GM21737 (cell line): Measurements from ENCODE around the gene CSTPP1.
"Not testable (repeated sequence)": the region's sequence is repeated elsewhere in the genome, so short reads cannot be mapped to it uniquely, and the experiment has no call there.

Source experiments
- ATAC-seq: cut with Tn5 transposase; IDR thresholded peaks from one replicate; pipeline ENCODE4 v1.9.1; 2021; ENCODE audit warnings: mild to moderate bottlenecking, moderate library complexity; ENCODE audit not compliant: unreplicated experiment

Gene CSTPP1

DNA sequence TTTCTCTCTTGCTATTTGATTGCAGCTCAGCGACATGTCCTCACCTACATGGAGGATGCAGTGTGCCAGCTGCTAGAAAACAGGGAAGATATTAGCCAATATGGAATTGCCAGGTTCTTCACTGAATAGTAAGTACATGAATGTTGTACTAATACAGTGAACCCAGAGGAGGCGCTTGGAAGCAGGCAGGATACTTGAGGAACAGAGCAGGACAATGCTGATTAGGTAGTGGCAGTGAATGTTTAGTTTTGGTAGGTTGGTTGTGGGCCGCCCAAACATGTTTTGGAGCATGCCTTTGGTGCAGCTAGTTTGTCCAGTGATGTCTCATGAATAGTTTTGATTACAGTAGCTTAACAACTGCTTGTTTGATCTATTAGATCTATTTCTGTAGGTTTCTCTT lies 50.6 kb downstream of the CSTPP1 start:
- no peak for ATAC-seq

DNA sequence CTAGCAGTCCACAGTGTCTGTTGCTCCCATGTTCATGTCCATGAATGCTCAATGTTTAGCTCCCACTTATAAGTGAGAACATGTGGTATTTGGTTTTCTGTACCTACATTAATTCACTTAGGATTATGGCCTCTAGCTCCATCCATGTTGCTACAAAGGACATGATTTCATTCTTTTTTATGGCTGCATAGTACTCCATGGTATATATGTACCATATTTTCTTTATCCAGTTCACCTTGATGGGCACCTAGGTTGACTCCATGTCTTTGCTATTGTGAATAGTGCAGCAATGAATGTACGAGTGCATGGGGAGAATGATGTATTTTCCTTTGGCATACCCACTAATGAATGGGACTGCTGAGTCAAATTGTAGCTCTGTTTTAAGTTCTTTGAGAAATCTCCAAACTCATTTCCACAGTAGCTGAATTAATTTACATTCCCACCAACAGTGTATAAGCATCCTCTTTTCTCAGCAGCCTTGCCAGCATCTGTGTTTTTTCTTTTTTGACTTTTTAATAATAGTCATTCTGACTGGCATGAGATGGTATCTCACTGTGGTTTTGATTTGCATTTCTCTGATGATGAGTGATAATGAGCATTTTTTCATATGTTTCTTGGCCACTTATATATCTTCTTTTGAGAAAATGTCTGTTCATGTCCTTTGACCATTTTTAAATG lies 53.4 kb downstream of the CSTPP1 start:
- not testable (repeated sequence) for ATAC-seq

DNA sequence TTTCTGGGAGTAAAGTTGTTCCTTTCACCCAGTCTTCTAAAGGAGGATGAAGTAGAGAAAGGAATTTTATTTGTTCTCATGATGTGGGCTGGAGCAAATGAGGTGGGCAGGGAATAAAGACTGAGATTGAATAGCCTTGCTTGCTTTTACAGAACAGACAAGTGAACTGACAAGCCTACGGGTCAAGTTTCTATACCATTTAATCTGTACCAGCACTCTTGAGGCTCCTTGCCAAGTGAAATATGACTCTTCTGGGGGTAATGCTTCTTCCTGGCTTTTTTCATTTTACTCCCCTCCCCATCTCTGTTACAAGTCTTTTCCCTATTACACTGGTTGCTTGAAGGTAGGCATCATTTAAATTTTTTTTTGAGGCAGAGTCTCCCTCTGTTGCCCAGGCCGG lies 54.8 kb downstream of the CSTPP1 start:
- ATAC-seq: no peak

DNA sequence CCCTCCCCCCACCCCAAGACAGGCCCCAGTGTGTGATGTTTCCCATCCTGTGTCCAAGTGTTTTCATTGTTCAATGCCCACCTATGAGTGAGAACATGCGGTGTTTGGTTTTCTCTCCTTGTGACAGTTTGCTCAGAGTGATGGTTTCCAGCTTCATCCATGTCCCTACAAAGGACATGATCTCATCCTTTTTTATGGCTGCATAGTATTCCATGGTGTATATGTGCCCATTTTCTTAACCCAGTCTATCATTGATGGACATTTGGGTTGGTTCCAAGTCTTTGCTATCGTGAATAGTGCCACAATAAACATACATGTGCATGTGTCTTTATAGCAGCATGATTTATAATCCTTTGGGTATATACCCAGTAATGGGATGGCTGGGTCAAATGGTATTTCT lies 55.8 kb downstream of the CSTPP1 start:
- ATAC-seq: not testable (repeated sequence)

DNA sequence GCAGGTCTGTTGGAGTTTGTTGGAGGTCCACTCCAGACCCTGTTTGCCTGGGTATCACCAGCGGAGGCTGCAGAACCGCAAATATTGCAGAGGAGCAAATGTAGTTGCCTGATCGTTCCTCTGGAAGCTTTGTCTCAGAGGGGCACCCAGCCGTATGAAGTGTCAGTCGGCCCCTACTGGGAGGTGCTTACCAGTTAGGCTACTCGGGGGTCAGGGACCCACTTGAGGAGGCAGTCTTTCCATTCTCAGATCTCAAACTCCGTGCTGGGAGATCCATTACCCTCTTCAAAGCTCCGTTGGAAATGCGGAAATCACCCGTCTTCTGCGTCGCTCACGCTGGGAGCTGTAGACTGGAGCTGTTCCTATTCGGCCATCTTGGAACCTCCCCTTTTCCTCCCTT lies 61.2 kb downstream of the CSTPP1 start:
- ATAC-seq: not testable (repeated sequence)

DNA sequence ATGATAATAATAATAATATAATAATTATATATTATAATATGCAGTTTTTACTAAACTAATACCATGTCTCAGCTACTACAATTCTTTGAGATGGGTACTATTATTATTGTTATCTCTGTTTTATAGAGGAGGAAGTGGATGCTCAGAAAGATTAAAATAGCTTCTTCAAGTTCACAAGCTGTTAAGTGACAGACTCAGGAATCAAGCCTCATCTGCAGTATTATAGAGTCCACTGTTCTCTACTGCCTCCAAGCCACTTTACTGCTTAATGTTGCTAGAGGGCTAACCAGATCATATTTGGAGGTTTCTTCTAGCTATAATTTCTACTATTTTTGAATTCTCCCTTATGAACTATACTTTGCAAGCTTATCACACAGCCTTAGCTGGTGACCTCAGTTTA lies 62.7 kb downstream of the CSTPP1 start:
- no peak for ATAC-seq

DNA sequence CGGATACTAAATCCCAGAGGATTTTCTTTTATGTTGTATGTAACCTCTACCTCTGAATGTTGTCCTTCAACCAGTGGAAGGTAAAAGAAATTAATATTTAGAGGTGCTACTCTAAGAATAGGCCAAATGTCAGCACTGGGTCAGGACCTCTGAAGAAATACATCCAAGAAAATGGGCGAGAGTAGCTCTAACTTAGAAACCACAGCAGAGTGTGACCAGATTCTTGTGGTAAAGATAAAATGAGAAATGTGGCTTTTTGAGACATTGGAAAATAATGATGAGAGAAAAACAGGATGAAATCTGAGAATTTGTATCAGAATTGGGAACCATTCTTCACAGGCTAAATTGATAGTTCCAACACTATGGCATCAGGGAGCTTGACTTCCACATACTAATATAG lies 63.5 kb downstream of the CSTPP1 start:
- ATAC-seq: no peak

DNA sequence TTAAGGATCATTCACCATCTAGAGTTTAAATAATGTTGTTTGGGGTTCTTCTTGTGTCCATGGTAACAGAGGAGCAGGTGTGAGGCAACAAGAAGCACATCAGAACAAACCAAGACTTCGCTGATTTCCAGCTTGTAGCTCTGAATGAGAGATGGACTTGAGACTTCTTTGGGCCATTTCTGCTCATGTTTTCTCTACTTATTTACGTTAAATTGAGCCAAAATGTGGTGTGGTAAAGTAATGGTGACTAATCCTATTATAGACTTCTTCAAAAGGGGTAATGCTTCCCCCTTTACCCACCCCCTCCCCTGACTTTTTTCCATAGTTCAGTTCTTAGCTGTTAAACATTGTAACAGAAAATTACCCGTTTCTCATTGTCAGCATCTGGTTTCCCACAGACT lies 65.2 kb downstream of the CSTPP1 start:
- no peak for ATAC-seq

DNA sequence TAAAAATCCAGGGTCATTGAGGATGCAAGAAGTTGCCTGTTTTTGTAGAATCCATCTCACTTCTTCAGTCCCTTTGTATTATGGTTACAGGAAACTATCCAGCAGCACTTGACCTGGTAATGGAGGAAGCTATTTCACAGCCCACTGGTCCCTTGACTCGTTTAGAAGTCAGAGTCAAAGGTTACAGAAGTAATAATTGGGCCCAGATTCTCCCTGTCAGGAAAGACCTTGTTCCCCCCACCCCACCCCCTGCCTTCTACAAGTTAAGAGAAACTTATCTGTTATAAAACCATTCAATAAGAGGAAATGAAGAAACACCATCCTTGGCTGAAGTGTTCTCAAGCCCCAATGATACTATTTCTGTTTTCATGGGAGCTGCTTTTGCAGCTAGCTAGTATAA lies 65.8 kb downstream of the CSTPP1 start:
- ATAC-seq: no peak

DNA sequence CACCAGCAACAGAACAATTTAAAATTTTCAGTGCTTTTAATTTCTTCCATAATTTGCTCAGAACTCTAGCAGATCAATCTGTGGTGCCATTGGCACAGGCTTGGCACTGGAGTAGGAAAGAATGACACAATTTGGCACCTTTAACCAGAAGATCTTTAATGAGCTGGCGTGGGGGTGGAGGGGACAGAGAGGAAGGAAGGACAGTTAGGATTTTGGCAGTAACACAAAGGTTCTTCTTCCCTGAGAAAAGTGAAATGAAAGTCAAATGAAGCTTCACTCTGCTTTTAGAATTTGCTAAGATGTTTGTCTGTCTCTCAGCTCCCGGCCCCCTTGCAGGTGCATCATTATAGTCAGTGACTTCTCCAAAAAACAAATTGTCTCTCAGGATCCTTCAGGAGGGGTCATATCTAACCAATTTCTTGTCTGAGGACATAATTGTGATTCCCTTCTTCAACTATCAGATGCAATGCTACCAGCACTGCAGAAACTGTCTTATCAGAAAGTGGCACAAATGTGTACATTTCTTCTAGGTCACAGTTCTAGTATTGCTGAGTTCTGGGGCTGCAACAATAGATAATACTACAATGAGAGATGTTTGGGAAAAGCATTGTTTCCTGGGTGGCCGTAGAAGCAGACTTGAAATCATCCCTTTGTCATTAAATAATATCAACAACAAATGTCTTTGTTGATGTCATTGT lies 66.8 kb downstream of the CSTPP1 start:
- no peak for ATAC-seq

DNA sequence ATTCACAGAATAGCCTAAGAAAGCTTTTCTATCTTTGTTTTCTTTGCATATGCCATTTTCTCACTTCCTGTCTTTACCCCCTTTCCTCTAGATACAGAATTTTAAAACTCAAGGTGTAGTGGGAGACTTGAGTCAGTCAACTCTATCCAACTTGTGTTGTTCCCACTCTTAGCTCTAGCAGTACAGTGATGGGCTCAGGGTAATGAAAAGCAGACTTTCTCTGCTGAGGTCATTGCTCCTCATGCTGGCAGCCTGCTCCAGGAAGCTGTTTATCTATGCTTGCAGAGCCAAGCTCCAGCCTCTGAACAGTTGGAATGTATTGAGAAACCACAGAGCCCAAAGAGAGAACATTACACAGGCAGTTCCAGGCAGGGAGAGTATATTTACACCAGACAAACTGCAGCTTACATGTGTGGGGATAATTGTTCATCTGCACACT lies 68.1 kb downstream of the CSTPP1 start:
- no peak for ATAC-seq

DNA sequence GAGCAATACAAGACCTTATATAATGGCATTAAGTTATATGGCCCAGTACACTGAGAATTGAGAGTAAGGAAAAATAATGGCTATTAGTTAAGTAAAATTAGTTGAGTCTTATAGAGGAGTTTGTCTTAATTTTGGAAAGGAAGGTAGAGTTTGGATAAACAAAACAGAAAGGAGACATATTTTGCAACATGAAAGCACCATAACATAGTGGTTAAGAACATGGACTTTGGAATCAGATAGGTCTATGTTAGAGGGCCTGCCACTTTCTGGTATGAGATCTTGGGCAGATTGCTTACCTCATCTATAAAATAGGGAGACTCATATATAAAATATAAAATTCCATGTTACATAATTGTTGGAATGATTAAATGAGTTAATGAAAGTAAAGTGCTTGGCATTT lies 68.9 kb downstream of the CSTPP1 start:
- ATAC-seq: no peak

DNA sequence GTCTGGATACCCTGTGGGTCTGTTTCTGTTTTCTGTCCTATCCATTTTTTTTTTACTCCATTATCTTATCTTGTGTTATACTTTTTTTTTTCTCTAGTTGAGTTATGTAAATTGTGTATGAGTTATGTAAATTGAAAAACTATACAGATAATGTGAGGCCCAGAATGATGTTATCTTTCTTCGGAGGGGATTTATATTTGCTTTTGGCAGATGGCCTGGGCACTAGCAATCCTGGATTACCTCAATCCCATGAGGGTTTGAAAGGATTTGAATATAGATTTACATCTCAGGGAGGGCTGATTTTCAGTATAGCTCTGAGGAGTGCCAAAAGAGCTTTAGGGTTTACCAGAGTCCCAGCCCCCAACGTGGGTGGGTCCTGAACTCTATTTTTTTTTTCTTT lies 71.0 kb downstream of the CSTPP1 start:
- no peak for ATAC-seq

DNA sequence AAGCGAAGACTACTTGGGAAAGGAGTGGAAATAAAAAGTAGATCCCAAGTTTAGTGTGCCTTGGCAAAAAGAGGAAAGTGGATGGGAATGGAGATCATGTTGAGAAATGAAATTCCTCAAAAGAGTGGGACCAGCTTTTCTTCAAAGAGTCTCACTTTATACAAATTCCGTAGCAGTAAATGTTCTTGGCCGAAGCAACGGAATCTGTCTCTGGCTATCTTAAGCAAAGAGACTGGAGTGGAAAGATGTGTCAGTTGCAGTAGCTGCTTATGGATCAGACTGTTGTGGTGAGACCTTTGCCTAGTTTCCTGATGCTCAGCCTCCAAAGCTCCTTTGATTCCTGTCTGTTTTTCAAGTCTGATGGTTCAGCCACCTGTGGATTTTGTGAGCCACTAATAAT lies 73.6 kb downstream of the CSTPP1 start:
- no peak for ATAC-seq

DNA sequence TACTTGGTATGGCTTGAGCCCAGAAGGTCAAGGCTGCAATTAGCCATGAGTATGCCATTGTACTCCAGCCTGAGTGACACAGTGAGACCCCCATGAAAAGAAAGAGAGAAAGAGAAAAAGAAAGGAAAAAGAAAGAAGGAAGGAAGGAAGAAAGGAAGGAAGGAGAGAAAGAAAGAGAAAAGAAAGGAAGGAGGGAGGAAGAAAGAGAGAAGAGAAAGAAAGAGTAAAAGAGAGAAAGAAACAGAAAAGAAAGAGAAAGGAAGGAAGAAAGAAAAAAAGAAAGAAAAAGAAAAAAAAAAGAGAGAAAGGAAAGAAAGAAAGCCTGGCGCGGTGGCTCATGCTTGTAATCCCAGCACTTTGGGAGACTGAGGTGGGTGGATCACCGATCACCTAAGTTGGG lies 77.5 kb downstream of the CSTPP1 start:
- ATAC-seq: no peak

DNA sequence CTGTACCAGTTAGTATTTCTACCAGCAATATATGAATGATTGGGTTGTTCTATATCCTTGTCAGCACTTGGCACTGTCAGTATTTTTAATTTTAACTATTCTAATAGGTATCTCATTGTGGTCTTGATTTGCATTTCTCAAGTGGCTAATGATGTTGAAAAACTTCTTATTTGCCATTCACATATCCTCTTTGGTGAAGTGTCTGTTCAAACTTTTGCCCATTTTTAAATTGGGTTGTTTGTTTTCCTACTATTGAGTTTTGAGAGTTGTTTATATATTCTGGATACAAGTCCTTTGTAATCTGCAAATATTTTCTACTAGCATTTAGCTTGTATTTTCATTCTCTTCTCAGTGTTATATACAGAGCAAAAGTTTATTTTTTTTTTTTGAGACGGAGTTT lies 82.1 kb downstream of the CSTPP1 start:
- ATAC-seq: no peak

DNA sequence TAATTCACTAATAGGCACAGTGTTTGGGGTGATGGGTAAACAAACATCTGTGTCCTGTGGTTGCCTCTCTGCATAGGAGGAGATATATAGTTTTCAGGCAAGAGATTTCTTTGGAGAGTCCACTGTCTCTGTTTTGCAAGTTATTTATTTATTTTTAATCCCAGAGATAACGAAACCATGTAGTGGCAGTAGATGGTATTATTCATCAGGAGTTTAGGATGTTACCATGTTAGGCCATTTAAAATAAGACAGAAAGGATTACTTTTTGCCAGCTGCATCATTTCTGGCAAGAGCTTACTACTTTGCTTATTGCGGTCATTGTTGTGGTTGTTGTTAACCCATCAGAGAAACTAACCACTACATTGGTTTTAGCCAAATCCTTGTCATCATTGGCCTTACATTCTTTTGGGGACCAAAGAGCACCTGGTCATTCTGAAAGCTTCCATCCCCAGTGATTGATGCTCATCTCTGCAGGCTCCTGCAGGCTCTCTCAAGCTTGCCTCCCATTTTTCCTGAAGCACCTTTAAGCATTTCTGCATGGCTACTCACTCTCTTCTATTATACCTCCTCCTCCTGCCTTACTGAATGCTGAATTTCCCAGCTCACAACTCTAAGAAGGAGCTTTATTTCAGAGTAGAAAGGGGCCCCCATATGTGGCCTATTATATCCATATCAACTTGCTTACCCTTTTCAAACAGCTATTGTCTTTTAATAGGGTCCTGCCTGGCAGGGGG lies 84.4 kb downstream of the CSTPP1 start:
- ATAC-seq: no peak

DNA sequence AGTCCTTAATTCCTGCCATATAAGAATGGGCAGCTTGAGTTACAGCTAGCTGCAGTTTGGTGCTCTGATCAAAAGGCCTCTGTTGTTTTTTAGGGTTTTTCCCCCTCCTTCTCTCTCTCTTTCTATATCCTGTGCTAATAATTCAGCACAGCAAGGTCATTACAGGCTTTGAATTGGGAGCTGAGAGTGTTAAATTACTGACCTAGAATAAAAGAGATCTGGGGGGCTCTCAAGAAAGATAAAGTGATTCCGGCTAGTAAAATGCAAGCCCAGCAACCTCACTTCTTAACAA lies 84.9 kb downstream of the CSTPP1 start:
- ATAC-seq: no peak

DNA sequence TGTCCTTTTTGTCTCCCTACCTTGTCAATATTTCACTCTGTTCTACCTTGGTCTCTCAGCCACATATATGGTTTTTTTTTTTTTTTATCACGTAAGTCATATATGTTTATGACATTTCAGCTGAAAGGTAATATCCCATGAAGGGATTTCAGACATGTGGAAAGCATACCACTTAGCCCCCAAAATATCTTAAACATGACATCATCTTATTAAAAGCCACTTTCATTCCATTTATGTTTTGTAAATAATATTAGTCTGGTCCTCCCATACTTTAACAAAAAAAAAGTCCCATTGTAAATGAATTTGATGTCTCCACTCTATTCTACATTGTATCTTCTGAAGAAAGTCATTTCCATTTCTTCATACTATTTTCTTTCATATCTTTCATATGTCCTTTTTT lies 85.4 kb downstream of the CSTPP1 start:
- no peak for ATAC-seq

DNA sequence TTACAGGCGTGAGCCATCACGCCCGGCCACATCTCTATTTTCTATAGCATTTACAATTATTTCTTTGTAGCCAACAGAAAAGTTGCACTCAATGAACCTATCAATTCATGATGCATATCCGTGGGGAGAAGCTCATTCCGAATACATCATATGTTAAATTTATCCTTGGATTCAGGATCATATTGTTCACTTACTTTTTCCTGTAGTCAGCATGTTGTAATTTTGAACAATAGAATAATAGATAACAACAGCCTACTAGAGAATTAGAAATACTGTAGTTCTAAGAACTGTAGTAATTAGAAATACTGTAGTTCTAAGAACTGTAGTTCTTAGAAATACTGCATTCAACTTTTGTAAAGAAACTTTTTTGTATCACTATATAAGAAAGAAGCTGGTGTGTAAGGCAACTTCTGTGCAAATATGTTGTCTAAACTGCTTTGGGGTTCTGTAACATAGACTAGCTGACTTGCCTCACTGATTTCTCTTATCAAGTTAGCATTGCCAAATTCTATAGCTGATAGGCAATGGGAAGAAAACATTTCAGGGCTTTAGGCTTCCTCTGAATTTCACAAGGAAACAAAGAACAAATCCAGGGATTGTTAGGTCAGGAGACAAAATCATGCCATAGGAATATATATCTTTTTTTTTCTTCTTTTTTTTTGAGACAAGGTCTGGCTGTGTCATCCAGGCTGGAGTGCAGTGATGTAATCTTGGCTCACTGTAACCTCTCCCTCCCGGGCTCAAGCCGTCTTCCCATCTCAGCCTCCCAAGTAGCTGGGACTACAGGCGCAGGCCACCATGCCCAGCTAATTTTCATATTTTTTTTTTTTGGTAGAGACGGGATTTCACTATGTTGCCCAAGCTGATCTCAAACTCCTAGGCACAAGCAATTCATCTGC lies 91.9 kb downstream of the CSTPP1 start:
- ATAC-seq: no peak

DNA sequence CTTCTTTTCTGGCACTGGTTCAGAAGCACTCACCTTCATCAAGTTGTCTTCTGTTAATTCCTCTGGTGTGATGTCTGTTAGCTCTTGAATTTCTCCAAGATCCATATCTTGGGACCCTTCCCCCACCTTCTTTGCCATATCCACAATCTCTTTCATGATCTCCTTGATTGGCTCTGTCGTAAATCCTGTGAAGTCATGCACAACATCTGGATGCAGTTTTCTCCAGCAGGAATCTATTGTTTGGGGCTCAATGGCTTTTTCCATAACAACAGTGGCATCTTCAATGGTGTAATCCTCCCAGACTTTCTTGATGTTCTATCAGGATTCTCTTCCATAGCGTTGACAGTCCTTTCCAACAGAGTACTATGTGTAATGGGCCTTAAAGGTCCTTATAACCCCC lies 96.9 kb downstream of the CSTPP1 start:
- no peak for ATAC-seq
